Right ventricle myocardium inferior (tissue), 1 donor: ENCODE results near the gene KLHL7. TPM values are rescaled to one million over a fixed set of nuclear protein-coding genes. Genes with fewer than 3 reads are reported as not detected.
"Not testable (repeated sequence)": the region's sequence is repeated elsewhere in the genome, so short reads cannot be mapped to it uniquely, and the experiment has no call there.

Experiments used
- ATAC-seq: fragments of 200-7000 bp; cut with Tn5 transposase; one replicate; pipeline ENCODE4 v1.9.1; 2020; ENCODE audit warnings: mild to moderate bottlenecking, moderate library complexity
- DNase-seq: peaks from one replicate; pipeline ENCODE4 v3.0.0; 2021; ENCODE audit errors: missing footprints
- intact Hi-C: fragments of 100-400 bp; cut with DNase I; formaldehyde crosslinking; loops from one replicate; pipeline ENCODE4 v1.11.0; 2022
- total RNA-seq: library from RNA; stranded (reverse); fragmentation: NEBNext Ultra II Directional; extraction: Animal tissue kit (Norgen Biotek cat#: 25700); gene quantifications from one replicate; pipeline ENCODE4 v1.2.1, GENCODE V29; 2021
- donor health status: DM: no; HTN: yes; CAD: no; lungs with severe emphysema.

KLHL7 gene
- total RNA-seq, 1 donor from 2014 or later, result 162 TPM

- DNase-seq (no peak), ATAC-seq (no peak)
- intact Hi-C loops, result no loop called here
Measured at GRCh38 chr7:23161482-23161881, 55.9 kb downstream of the KLHL7 start.

DNA sequence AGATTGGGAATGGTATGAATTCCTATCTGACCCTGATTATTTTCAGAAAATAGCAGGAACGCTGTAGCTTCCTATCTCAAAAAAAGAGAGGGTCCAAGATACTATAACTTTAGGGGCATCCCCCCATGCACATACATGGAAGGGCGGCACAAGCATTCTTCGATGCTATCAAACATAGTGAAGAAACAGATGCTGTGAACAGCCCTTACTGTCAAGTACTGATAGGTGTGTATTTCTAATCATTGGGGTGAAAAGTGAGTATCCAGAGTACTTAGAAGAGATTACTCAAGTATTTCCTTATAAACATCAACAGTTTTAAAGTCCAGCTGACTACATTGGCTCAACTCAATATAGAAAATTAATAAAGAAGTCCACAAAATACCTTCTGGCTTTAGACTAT lies 59.3 kb downstream of the KLHL7 start:
- intact Hi-C loops, result loop anchor here (5.0 kb wide), 2 partner anchors 38 to 58 kb away; partner anchors contain the start of gene KLHL7
- no peak for ATAC-seq
- DNase-seq, result no peak

DNA sequence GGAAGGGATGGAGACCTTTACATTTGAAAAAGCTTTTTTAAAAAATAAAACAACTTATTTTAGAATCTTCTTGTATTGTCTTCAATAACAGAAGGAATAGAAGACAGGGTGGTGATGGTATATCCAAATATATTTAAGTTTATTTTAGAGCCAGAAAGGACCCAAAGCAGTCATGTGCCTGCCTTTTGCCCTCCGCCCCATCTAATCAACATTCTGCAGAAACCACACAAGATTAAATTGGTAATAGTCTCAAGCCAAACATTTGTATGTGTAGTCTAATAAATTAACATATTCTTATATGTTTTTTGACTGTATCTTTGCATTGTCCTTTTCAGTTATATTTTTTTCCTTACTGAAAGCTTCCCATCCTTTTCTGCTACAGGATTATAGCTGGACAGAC lies 59.7 kb downstream of the KLHL7 start:
- intact Hi-C loops, result loop anchor here (5.0 kb wide), 2 partner anchors 38 to 58 kb away; partner anchors contain the start of gene KLHL7
- ATAC-seq (no peak), DNase-seq (no peak)

DNA sequence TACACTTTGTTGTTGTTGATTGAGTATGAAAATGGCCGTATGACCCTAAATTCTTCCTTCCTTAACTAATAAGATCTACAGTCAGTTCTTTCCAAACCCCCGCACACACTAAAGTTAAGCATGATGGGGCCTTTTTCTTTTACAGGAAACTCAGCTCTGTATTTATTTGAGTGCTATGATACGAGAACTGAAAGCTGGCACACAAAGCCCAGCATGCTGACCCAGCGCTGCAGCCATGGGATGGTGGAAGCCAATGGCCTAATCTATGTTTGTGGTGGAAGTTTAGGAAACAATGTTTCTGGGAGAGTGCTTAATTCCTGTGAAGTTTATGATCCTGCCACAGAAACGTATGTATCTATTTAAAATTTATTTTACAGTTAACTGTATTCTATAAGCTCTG lies 62.1 kb downstream of the KLHL7 start:
- DNase-seq (no peak), ATAC-seq (no peak)
- intact Hi-C loops, result loop anchor here (5.0 kb wide), 2 partner anchors 40 to 60 kb away; partner anchors contain the start of gene KLHL7

- DNase-seq (no peak), ATAC-seq (peak; percentile 83)
- intact Hi-C loops, result loop anchor here (5.0 kb wide), 2 partner anchors 41 to 61 kb away; partner anchors contain the start of gene KLHL7
Measured at GRCh38 chr7:23168111-23168885, 62.7 kb downstream of the KLHL7 start.

DNA sequence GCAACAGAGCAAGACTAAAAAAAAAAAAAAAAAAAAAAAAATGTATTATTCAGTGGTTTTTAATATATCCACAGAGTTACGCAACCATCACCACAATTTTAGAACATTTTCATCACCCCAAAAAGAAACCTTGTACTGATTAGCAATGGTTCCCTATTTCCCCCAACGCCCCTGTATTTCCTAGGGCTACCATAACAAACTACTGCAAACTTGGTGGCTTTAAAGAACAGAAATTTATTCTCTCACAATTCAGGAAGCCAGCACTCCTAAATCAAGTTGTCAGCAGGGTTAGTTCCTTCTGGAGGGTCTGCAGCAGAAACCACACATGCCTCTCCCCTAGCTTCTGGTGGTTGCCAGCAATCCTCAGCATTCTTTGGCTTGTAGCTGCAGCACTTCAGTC lies 70.4 kb downstream of the KLHL7 start:
- DNase-seq, result no peak
- intact Hi-C loops, result no loop called here
- peak; percentile 16 for ATAC-seq

DNA sequence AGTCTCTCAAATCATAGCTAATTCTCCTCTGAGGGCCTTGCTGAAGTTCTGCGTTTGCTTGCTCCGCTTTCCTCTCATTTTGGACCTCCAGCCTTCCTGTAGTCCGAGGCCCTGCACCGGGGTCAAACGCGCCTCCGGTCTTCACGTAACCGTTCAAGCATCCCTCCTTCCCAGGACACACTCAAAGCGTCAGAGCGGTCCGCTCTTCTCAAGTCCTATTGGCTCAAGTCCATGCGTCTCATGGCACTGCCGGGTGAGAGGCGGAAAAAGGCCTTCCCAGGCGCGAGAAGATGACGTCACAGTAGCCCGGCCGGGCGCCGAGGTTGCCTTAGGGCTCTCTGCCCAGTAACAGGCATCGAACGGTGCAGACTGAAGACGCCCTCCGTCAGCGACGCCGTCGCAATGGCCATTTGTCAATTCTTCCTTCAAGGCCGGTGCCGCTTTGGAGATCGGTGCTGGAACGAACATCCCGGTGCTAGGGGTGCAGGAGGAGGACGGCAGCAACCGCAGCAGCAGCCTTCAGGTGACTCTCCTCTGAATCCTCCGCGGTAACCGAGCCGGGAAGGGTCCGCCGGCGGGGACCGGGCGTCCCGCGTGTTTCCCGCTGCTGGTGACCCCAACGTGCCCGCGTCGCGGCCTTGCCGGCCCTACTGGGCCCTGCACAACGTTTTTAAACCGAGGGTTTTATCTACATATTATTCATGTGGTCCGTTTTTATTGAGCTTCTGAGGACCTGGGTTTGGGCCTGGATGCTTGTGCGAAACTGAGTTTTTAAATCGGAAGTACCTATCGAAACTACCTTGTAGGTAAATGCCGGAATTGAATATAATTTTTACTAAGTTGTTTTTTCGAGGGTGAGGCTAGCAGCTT lies 76.3 kb downstream of the KLHL7 start, which contains the start of gene NUP42:
Gene NUP42, plus strand, starts transcription at position 365 of the 870 bp plus-strand sequence. Its CDS starts 38 bp downstream, at position 403.
- intact Hi-C loops, result loop anchor here (1.0 to 10.0 kb wide), 3 partner anchors 65 to 343 kb away; partner anchors contain the start of genes GPNMB and KLHL7
- DNase-seq (peak; percentile 97), ATAC-seq (peak; percentile 97)

DNA sequence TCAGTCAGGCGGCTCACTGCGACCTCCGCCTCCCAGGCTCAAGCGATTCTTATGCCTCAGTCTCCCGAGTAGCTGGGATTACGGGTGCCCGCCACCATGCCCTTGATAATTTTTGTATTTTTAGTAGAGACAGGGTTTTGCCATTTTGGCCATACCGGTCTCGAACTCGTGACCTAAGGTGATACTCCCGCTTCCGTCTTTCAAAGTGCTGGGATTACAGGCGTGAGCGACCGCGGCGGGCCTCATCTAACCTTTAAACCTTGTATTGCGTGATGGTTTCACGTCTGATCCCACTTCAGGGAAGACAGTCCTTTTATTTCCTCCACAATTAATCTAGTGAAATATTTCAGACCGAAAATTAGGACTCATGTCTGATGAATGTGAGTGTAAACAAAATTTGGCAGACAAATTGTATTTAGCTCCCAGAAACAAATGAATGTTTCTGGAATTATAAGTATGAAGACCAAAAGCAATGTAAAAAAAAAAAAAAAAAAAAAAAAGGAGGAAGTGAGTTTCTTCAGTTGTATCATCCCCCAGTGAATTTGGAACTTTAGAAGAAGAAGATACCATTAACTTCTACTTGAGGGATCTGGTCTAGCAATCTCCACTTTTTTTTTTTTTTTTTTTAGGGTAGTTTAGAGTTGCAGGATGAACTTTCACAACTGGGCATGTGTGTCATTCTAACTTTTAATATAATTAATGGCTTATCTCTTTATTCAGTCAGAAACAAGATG lies 77.9 kb downstream of the KLHL7 start:
- ATAC-seq, result no peak
- intact Hi-C loops, result loop anchor here (5.0 to 10.0 kb wide), 2 partner anchors 64 to 341 kb away; partner anchors contain the start of gene GPNMB
- DNase-seq, result no peak

DNA sequence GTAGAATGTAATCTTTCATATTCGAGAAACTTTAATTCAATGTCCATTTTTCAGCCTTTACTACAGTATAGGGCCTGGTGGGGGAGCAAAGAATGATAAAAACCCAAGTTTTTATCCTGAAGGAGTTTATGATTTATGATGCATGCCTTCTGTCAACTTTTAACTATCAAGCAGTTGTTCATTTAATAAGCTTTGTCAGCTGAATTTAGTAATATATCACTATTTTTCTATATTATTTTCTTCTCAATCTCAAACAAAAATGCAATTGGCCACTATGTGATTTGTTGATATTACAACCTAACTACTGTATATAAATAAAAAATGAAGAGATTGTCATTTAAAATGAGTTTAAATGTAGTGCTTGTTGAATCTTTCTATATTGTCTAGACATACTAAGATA lies 78.7 kb downstream of the KLHL7 start:
- DNase-seq (no peak), ATAC-seq (no peak)
- intact Hi-C loops, result loop anchor here (5.0 to 10.0 kb wide), 2 partner anchors 63 to 341 kb away; partner anchors contain the start of gene GPNMB

DNA sequence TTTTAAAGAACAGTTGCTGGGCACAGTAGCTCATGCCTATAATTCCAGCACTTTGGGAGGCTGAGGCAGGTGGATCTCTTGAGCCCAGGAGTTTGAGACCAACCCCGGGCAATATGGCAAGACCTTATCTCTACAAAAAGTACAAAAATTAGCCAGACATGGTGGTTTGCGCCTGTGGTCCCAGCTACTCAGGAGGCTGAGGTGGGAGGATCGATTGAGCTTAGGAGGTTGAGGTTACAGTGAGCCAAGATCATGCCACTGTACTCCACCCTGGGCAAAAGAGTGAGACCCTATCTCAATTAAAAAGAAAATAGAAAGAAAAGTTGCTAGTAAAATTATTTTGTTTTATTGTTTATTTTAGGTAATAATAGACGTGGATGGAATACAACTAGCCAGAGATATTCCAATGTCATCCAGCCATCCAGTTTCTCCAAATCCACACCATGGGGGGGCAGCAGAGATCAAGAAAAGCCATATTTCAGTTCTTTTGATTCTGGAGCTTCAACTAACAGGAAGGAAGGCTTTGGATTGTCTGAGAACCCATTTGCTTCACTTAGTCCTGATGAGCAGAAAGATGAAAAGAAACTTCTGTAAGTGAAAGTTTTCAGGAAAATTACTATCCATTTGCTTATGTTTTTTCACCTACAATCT lies 79.2 kb downstream of the KLHL7 start:
- DNase-seq (no peak), ATAC-seq (no peak)
- intact Hi-C loops, result loop anchor here (5.0 to 10.0 kb wide), 3 partner anchors 62 to 340 kb away; partner anchors contain the start of gene GPNMB

DNA sequence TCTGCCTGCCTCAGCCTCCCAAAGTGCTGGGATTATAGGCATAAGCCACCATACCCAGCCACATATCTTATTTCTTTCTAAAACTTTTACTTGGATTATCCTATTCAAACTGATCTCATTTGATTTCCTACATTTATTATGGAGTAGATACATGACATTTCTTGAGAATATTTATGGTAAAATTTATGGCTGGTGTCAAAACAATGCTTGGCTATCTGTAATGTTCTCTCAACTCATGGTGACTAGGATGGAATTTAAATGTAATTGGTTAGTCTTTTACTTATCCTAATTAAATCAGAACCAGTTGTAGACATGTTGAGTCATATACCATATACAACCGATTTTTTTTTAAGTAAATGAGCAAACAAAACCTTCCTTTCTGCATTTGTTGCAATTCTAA lies 80.4 kb downstream of the KLHL7 start:
- intact Hi-C loops, result loop anchor here (5.0 to 10.0 kb wide), 2 partner anchors 76 to 339 kb away; no protein-coding TSS in a partner anchor
- no peak for DNase-seq
- no peak for ATAC-seq

DNA sequence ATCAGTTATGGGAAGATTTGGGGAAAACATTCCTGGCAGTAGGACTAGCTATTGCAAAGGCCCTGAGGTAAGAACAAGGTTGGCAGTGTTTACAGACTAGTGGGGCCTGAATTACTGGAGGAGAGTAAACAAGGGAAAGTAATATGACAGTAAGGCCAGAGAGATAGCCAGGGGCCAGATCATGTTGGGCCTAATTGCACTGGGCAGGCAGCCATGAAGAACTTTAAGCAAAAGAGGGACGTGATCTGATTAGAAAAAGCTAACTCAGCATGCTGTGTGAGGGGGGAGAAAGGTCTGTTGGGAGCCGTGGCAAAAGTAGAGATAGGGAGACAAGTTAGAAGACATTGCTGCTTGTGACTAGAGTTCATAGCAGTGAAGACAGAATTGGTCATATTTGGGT lies 85.4 kb downstream of the KLHL7 start:
- intact Hi-C loops, result no loop called here
- DNase-seq (no peak), ATAC-seq (no peak)

DNA sequence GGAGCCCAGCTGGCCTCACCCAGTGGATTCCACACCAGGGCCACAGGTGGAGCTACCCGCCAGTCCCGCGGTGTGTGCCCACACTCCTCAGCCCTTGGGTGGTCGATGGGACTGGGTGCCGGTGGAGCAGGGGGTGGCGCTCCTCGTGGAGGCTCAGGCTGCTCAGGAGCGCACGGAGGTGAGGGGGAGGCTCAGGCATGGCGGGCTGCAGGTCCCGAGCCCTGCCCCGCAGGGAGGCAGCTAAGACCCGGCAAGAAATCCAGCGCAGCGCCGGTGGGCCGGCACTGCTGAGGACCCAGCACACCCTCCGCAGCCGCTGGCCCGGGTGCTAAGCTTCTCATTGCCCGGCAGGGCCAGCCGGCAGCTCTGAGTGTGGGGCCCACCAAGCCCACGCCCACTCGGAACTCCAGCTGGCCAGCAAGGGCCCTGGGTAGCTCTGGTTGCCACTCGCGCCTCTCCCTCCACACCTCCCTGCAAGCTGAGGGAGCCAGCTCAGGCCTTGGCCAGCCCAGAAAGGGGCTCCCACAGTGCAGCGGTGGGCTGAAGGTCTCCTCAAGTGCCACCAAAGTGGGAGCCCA lies 88.2 kb downstream of the KLHL7 start:
- intact Hi-C loops, ATAC-seq, DNase-seq: not testable (repeated sequence)

GRCh38 chr7:23196306-23196705 lies 90.7 kb downstream of the KLHL7 start:
- intact Hi-C loops, result loop anchor here (5.0 kb wide), 1 partner anchor 51 kb away; the partner anchor contains the start of gene GPNMB
- DNase-seq, result no peak
- ATAC-seq, result peak; percentile 79

- intact Hi-C loops, result loop anchor here (5.0 kb wide), 1 partner anchor 50 kb away; the partner anchor contains the start of gene GPNMB
- not testable (repeated sequence) for DNase-seq, ATAC-seq
Measured at GRCh38 chr7:23197745-23198144, 92.2 kb downstream of the KLHL7 start.

- DNase-seq (no peak), ATAC-seq (no peak)
- intact Hi-C loops, result no loop called here
Measured at GRCh38 chr7:23200331-23200730, 94.7 kb downstream of the KLHL7 start.

DNA sequence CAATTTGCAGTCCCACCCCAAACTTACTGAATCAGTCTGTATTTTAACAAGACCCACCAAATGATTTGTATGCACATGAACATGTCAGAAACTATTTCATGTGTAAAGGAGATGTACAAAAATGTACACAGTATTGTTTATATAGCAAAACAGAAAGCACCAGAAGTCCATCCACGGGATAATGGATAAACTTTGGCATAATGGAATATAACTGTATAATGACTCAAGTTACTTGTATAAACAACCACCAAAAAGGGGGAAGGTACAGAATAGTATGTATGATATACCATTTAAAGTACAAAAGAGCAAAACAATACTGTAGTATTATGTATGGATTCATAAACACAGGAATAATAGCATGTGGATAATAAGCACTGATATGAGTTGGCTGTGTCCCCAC lies 98.7 kb downstream of the KLHL7 start:
- no peak for ATAC-seq
- intact Hi-C loops, result no loop called here
- no peak for DNase-seq

DNA sequence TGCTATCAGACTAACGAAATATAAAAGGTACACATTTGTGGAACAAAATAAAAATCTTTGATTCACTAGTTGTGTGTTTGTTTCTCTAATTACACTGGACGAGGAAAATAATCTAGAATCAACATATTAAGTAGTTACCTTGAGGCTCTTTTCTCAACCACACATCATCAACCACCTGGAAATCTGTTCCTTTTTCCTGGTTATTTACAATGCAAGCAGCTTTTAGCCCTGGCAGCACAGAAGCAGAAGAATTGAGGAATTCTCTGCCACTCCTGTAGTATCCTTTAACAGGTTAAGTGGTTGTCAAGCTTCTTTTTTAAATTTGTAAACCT lies 100.0 kb downstream of the KLHL7 start:
- intact Hi-C loops, result no loop called here

More for the DNA sequence above, 100.0 kb downstream of the KLHL7 start:
- DNase-seq, result no peak
- no peak for ATAC-seq
